Activated T-cell treated with anti-CD3 and anti-CD28 coated beads, Interleukin-2, amount 50 U/mL, for 48 hours (primary cell): Measurements from ENCODE around the gene TMC7.

ENCODE experiments used
- DNase-seq, 2 experiments: peaks; one replicate each; pipeline ENCODE4 v3.0.0-alpha.2; 2020

TMC7 gene

GRCh38 chr16:19092653-19093410, 109.1 kb downstream of the TMC7 start:
- DNase-seq = no peak

GRCh38 chr16:19093631-19094541, 110.2 kb downstream of the TMC7 start:
- no peak for DNase-seq

- no peak for DNase-seq
These were observed 111.0 kb downstream of the TMC7 start for GRCh38 chr16:19094542-19095365.

- DNase-seq = no peak
These were observed 111.9 kb downstream of the TMC7 start for GRCh38 chr16:19095654-19096053.

GRCh38 chr16:19098173-19098572, 114.4 kb downstream of the TMC7 start:
- DNase-seq = no peak

GRCh38 chr16:19102187-19102872, 118.6 kb downstream of the TMC7 start:
- no peak for DNase-seq

- no peak for DNase-seq
These were observed 120.9 kb downstream of the TMC7 start for GRCh38 chr16:19104607-19105006.

- no peak for DNase-seq
These were observed 121.4 kb downstream of the TMC7 start for GRCh38 chr16:19105131-19105530.

- DNase-seq = no peak
These were observed 122.3 kb downstream of the TMC7 start for GRCh38 chr16:19105891-19106624.

- DNase-seq = no peak
These were observed 122.9 kb downstream of the TMC7 start for GRCh38 chr16:19106625-19107020.

- no peak for DNase-seq
These were observed 124.9 kb downstream of the TMC7 start for GRCh38 chr16:19108409-19109287.

- no peak for DNase-seq
These were observed 125.5 kb downstream of the TMC7 start for GRCh38 chr16:19109288-19109664.

GRCh38 chr16:19110537-19111360, 127.0 kb downstream of the TMC7 start:
- no peak for DNase-seq

- DNase-seq = no peak
These were observed 128.3 kb downstream of the TMC7 start for GRCh38 chr16:19112099-19112407.
